A549 (cell line): Measurements from ENCODE around the gene STX1B. TPM values are rescaled to one million over a fixed set of nuclear protein-coding genes. Genes with fewer than 3 reads are reported as not detected.

Experiments
- ATAC-seq, 2 experiments: fragments of 200-7000 bp in 1 of 2; fragments of >200 bp in 1 of 2; cut with Nextera tagmentation in 1 of 2; cut with Tn5 transposase in 1 of 2; 3 replicates each; pipeline versions ENCODE4 v1.8.0 to v1.9.1; 2018 to 2020; ENCODE audit warnings: mild to moderate bottlenecking in 1 of 2, moderate library complexity in 1 of 2
- CTCF ChIA-PET: fragments of 300-600 bp; sonication (Branson Sonifier 250); formaldehyde crosslinking; extraction: SDS; loops from one replicate; lab custom pipeline; 2021; ENCODE audit warnings: antibody characterized with exemption, inconsistent platforms; lab: Yijun Ruan, JAX
- POLR2A ChIA-PET: fragments of 350-600 bp; formaldehyde crosslinking; extraction: SDS; loops from one replicate; lab custom pipeline; 2021; ENCODE audit warnings: antibody characterized with exemption, inconsistent platforms; lab: Yijun Ruan, JAX
- DNase-seq, 2 experiments: peaks; one replicate each; pipeline versions ENCODE4 v3.0.0 to v3.0.0-alpha.2; 2011 to 2016; ENCODE audit warnings: low read depth in 1 of 2, low spot score in 1 of 2
- FAIRE-seq: peaks from 2 replicates; lab custom pipeline; 2011; peaks lifted over from hg19 to GRCh38; lab: Jason Lieb, UNC
- H3K27ac ChIP-seq, 2 experiments: fragments of >200 bp; sonication (Bioruptor Twin); formaldehyde crosslinking; 3 replicates each; pipeline ENCODE4 v1.5.1; 2016 to 2017
- H3K4me1 ChIP-seq: fragments of >200 bp; sonication (Bioruptor Twin); formaldehyde crosslinking; 3 replicates; pipeline ENCODE4 v1.6.1; 2016
- H3K4me2 ChIP-seq: fragments of >200 bp; sonication (Bioruptor Twin); formaldehyde crosslinking; 3 replicates; pipeline ENCODE4 v1.6.1; 2016
- H3K4me3 ChIP-seq: fragments of >200 bp; sonication (Bioruptor Twin); formaldehyde crosslinking; 3 replicates; pipeline ENCODE4 v1.5.1; 2016
- H3K9me3 ChIP-seq: fragments of >200 bp; sonication (Bioruptor Twin); formaldehyde crosslinking; 3 replicates; pipeline ENCODE4 v1.6.1; 2016
- CBX8 ChIP-seq: fragments of 200-600 bp; sonication (generic); IDR thresholded peaks from 2 replicates; pipeline ENCODE4 v1.6.1; 2016
- CEBPB ChIP-seq, 2 experiments: fragments of >200 bp in 1 of 2; sonication (Bioruptor Twin) in 1 of 2; formaldehyde crosslinking in 1 of 2; IDR thresholded peaks; 2 replicates each; pipeline ENCODE4 v1.6.1; 2012 to 2016
- CHD2 ChIP-seq: fragments of 150-350 bp; IDR thresholded peaks from 2 replicates; pipeline ENCODE4 v1.6.1; 2014; ENCODE audit warnings: low read length; ENCODE audit not compliant: partially characterized antibody
- EHMT2 ChIP-seq: fragments of 200-600 bp; sonication (generic); IDR thresholded peaks from 2 replicates; pipeline ENCODE4 v1.6.1; 2016; ENCODE audit warnings: antibody characterized with exemption, low read depth, mild to moderate bottlenecking, moderate library complexity
- ESRRA ChIP-seq: fragments of 150-350 bp; IDR thresholded peaks from 2 replicates; pipeline ENCODE4 v1.6.1; 2014; ENCODE audit warnings: mild to moderate bottlenecking, low read length, borderline replicate concordance
- FOSB ChIP-seq: fragments of 250-450 bp; sonication (Bioruptor Pico); IDR thresholded peaks from 2 replicates; pipeline ENCODE4 v1.5.0; 2020; ENCODE audit warnings: mild to moderate bottlenecking, moderate library complexity
- FOSL2 ChIP-seq, 2 experiments: fragments of 450-650 bp in 1 of 2; fragments of >200 bp in 1 of 2; sonication (Bioruptor Twin) in 1 of 2; formaldehyde crosslinking; IDR thresholded peaks; 2 replicates each; pipeline versions ENCODE4 v1.5.0 to v1.6.1; 2016 to 2020; ENCODE audit warnings: mild to moderate bottlenecking in 1 of 2, moderate library complexity in 1 of 2
- GATA3 ChIP-seq: IDR thresholded peaks from 2 replicates; pipeline ENCODE4 v1.6.1; 2012; ENCODE audit warnings: borderline replicate concordance
- HEYL ChIP-seq: fragments of 250-450 bp; sonication (Bioruptor Pico); IDR thresholded peaks from 2 replicates; pipeline ENCODE4 v1.8.0; 2021; ENCODE audit warnings: mild to moderate bottlenecking, moderate library complexity
- HOXA7 ChIP-seq: fragments of 250-450 bp; sonication (Bioruptor Pico); IDR thresholded peaks from 2 replicates; pipeline ENCODE4 v1.5.0; 2020; ENCODE audit warnings: mild to moderate bottlenecking, moderate library complexity
- HOXB13 ChIP-seq: fragments of 250-450 bp; sonication (Bioruptor Pico); IDR thresholded peaks from 2 replicates; pipeline ENCODE4 v1.5.0; 2020; ENCODE audit warnings: low read depth, mild to moderate bottlenecking, moderate library complexity
- JUN ChIP-seq, 2 experiments: fragments of >200 bp; sonication (Bioruptor Twin); formaldehyde crosslinking; IDR thresholded peaks; 2 replicates in 1 of 2; 3 replicates in 1 of 2; pipeline ENCODE4 v1.6.1; 2016 to 2017
- JUNB ChIP-seq: fragments of >200 bp; sonication (Bioruptor Twin); formaldehyde crosslinking; IDR thresholded peaks from 2 replicates; pipeline ENCODE4 v1.6.1; 2016
- KDM1A ChIP-seq: fragments of 200-600 bp; sonication (generic); IDR thresholded peaks from 2 replicates; pipeline ENCODE4 v1.6.1; 2016; ENCODE audit warnings: low read depth, mild to moderate bottlenecking
- MYC ChIP-seq: IDR thresholded peaks from 2 replicates; pipeline ENCODE4 v1.6.1; 2012; ENCODE audit warnings: mild to moderate bottlenecking, inconsistent platforms, low read length, improper control_type of control experiment, borderline replicate concordance
- NFE2L2 ChIP-seq: fragments of 150-350 bp; conservative IDR thresholded peaks from 2 replicates; pipeline ENCODE4 v1.6.1; 2014; ENCODE audit warnings: low read length
- NPAS2 ChIP-seq: fragments of 250-450 bp; sonication (Bioruptor Pico); IDR thresholded peaks from 2 replicates; pipeline ENCODE4 v1.8.0; 2022; ENCODE audit warnings: mild to moderate bottlenecking, moderate library complexity, borderline replicate concordance
- PHF8 ChIP-seq: fragments of 200-600 bp; sonication (generic); IDR thresholded peaks from 2 replicates; pipeline ENCODE4 v1.6.1; 2016; ENCODE audit warnings: low read depth, mild to moderate bottlenecking, antibody characterized with exemption, moderate library complexity, borderline replicate concordance
- POLR2AphosphoS2 ChIP-seq: conservative IDR thresholded peaks from 2 replicates; pipeline ENCODE4 v1.6.1; 2012; ENCODE audit warnings: low read length, improper control_type of control experiment, inconsistent platforms
- RAD21 ChIP-seq, 2 experiments: fragments of >200 bp in 1 of 2; sonication (Bioruptor Twin) in 1 of 2; formaldehyde crosslinking in 1 of 2; IDR thresholded peaks in 1 of 2; conservative IDR thresholded peaks in 1 of 2; 2 replicates in 1 of 2; 3 replicates in 1 of 2; pipeline ENCODE4 v1.6.1; 2012 to 2018; ENCODE audit warnings: inconsistent platforms in 1 of 2
- RARB ChIP-seq: fragments of 250-450 bp; sonication (Bioruptor Pico); IDR thresholded peaks from 2 replicates; pipeline ENCODE4 v1.8.0; 2021; ENCODE audit warnings: mild to moderate bottlenecking, moderate library complexity
- RCOR1 ChIP-seq: fragments of 150-350 bp; IDR thresholded peaks from 2 replicates; pipeline ENCODE4 v1.6.1; 2014; ENCODE audit warnings: antibody characterized with exemption, low read length, low read depth
- SMC3 ChIP-seq: fragments of >200 bp; sonication (Bioruptor Twin); formaldehyde crosslinking; IDR thresholded peaks from 3 replicates; pipeline ENCODE4 v1.6.1; 2018; ENCODE audit warnings: inconsistent platforms
- TFCP2L1 ChIP-seq: fragments of 250-450 bp; sonication (Bioruptor Pico); IDR thresholded peaks from 2 replicates; pipeline ENCODE4 v1.5.0; 2021; ENCODE audit warnings: mild to moderate bottlenecking
- TP53 ChIP-seq: fragments of 250-450 bp; sonication (Bioruptor Pico); IDR thresholded peaks from 2 replicates; pipeline ENCODE4 v1.5.0; 2021; ENCODE audit warnings: mild to moderate bottlenecking, moderate library complexity
- ZSCAN20 ChIP-seq: fragments of 250-450 bp; sonication (Bioruptor Pico); IDR thresholded peaks from 2 replicates; pipeline ENCODE4 v1.8.0; 2022; ENCODE audit warnings: mild to moderate bottlenecking, moderate library complexity
- WGBS: methylation state at CpG from one replicate; pipeline ENCODE4 v1.1.6; 2017; ENCODE audit errors: missing lambda C conversion rate; 5-methylcytosine and 5-hydroxymethylcytosine counted together
- polyA plus RNA-seq, 4 experiments: library from polyadenylated mRNA; depleted of rRNA in 3 of 4; stranded (reverse); fragments of >200 nt; fragmentation: RNase III in 1 of 4; extraction: RNeasy Plus Mini Kit Qiagen cat#74134 plus additional on column Dnase treatment in 1 of 4; gene quantifications; 2 replicates in 3 of 4; 3 replicates in 1 of 4; pipeline ENCODE4 v1.2.3, GENCODE V29; 2011 to 2017
- TF ChIP-seq, protein P1 (sequence below): fragments of >200 bp; sonication (Bioruptor Twin); formaldehyde crosslinking; IDR thresholded peaks from 3 replicates; pipeline ENCODE4 v1.5.1; 2016

Gene STX1B
- polyA plus RNA-seq, 2 of the 4 experiments (the other 2 are of a cell fraction), result 2.4 to 2.6 TPM

- ChIA-PET POLR2A (no interaction called here), CTCF (interaction anchor here (1.3 to 2.4 kb wide), 2 partner anchors 12 to 103 kb away, joined by 6 to 10 read pairs; no protein-coding TSS in a partner anchor)
- Histone ChIP-seq H3K4me1 (peaks cover 19% of the 10 kb centered on the region), H3K4me2 (no peak overlapping the region), H3K27ac (peak overlapping the region in 1 of 2 experiments; percentile 99; a peak in 3 of 6 replicates), H3K4me3 (no peak overlapping the region), H3K9me3 (no peaks in the 10 kb centered on the region)
- ATAC-seq, result no peak
- no peak for DNase-seq
- FAIRE-seq, result no peak
- no peak for TF ChIP-seq GATA3
- no peak for TF ChIP-seq JUN (IDR thresholded peaks at IDR 0.05)
- no peak for TF ChIP-seq PHF8
- TF ChIP-seq, protein P1, sequence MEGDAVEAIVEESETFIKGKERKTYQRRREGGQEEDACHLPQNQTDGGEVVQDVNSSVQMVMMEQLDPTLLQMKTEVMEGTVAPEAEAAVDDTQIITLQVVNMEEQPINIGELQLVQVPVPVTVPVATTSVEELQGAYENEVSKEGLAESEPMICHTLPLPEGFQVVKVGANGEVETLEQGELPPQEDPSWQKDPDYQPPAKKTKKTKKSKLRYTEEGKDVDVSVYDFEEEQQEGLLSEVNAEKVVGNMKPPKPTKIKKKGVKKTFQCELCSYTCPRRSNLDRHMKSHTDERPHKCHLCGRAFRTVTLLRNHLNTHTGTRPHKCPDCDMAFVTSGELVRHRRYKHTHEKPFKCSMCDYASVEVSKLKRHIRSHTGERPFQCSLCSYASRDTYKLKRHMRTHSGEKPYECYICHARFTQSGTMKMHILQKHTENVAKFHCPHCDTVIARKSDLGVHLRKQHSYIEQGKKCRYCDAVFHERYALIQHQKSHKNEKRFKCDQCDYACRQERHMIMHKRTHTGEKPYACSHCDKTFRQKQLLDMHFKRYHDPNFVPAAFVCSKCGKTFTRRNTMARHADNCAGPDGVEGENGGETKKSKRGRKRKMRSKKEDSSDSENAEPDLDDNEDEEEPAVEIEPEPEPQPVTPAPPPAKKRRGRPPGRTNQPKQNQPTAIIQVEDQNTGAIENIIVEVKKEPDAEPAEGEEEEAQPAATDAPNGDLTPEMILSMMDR, result no peak
- no peak for TF ChIP-seq CBX8
- TF ChIP-seq FOSL2 (IDR thresholded peaks at IDR 0.05), result no peak
- no peak for TF ChIP-seq FOSL2 (CRISPR knock-in tag; IDR thresholded peaks at IDR 0.05)
- no peak for TF ChIP-seq MYC
- TF ChIP-seq JUNB, result no peak
- TF ChIP-seq FOSB (CRISPR knock-in tag), result no peak
- TF ChIP-seq HEYL (CRISPR knock-in tag), result no peak
- TF ChIP-seq TP53 (CRISPR knock-in tag), result no peak
- no peak for TF ChIP-seq HOXA7 (CRISPR knock-in tag)
- TF ChIP-seq NPAS2 (CRISPR knock-in tag), result no peak
- no peak for TF ChIP-seq HOXB13
- TF ChIP-seq TFCP2L1 (CRISPR knock-in tag), result no peak
- TF ChIP-seq RCOR1, result no peak
- TF ChIP-seq RARB (CRISPR knock-in tag), result no peak
- 60% methylated on average over 1 of the region's 3 CpGs for WGBS
Observed at GRCh38 chr16:30947541-30947858, 62.9 kb downstream of the STX1B start.

GRCh38 chr16:30946671-30947540 is 63.5 kb downstream of the STX1B start:
- no peak for ATAC-seq
- no peak for FAIRE-seq
- CTCF ChIA-PET, result interaction anchor here (1.2 to 2.4 kb wide), 3 partner anchors 11 to 102 kb away, joined by 3 to 10 read pairs (median 6); no protein-coding TSS in a partner anchor

DNA sequence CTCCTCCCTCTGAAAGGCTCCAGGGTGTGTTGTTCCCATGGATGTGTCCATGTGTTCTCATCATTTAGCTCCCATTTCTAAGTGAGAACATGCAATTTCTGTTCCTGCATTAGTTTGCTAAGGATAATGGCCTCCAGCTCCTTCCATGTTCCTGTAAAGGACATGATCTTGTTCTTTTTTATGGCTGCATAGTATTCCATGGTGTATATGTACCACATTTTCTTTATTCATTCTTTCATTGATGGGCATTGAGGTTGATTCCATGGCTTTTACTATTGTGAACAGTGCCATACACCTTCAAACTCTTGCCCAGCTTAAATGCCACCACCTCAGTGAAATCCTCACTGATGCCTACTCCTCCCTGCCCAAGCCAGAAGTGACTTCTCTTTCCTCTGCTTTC is 66.1 kb downstream of the STX1B start:
- Histone ChIP-seq H3K27ac (no peak overlapping the region), H3K4me1 (peaks cover 23% of the 10 kb centered on the region), H3K9me3 (no peaks in the 10 kb centered on the region), H3K4me2 (no peak overlapping the region), H3K4me3 (no peak overlapping the region)
- FAIRE-seq (no peak), DNase-seq (no peak), ATAC-seq (no peak)
- ChIA-PET POLR2A (no interaction called here), CTCF (interaction anchor here (0.7 to 9.5 kb wide), 4 partner anchors 8 to 463 kb away, joined by 3 to 134 read pairs (median 40); partner anchors contain the start of gene ORAI3)
- no peak for TF ChIP-seq CHD2
- TF ChIP-seq NFE2L2, result no peak
- TF ChIP-seq, protein P1, result no peak
- TF ChIP-seq MYC, result no peak
- TF ChIP-seq RARB (CRISPR knock-in tag), result no peak
- no peak for TF ChIP-seq POLR2AphosphoS2
- TF ChIP-seq CEBPB (IDR thresholded peaks at IDR 0.05), result no peak
- no peak for TF ChIP-seq CBX8
- no peak for TF ChIP-seq KDM1A
- no peak for TF ChIP-seq ZSCAN20
- no peak for TF ChIP-seq EHMT2
- no peak for TF ChIP-seq RAD21 (conservative IDR thresholded peaks at IDR 0.05 in 1 of 2, IDR thresholded peaks at IDR 0.05 in 1 of 2)

More at GRCh38 chr16:30946671-30947540, 63.5 kb downstream of the STX1B start:
- DNase-seq, result no peak
- H3K4me3 ChIP-seq, result no peak overlapping the region
- H3K4me2 ChIP-seq, result no peak overlapping the region
- H3K9me3 ChIP-seq, result no peaks in the 10 kb centered on the region
- TF ChIP-seq PHF8, result no peak
- TF ChIP-seq ESRRA, result no peak
- no peak for TF ChIP-seq SMC3
- TF ChIP-seq, all 56 proteins: peak for 0
- 92% methylated on average over 27 of the region's 38 CpGs for WGBS
- POLR2A ChIA-PET, result no interaction called here
- Histone ChIP-seq H3K27ac (no peak overlapping the region), H3K4me1 (peaks cover 24% of the 10 kb centered on the region)
